GM19324 (cell line): ENCODE data around the gene GLIS1.

Source experiments
- ATAC-seq: cut with Tn5 transposase; IDR thresholded peaks from one replicate; pipeline ENCODE4 v1.9.1; 2021; ENCODE audit warnings: mild to moderate bottlenecking, moderate library complexity; ENCODE audit not compliant: unreplicated experiment, low FRiP score

GLIS1 gene

DNA sequence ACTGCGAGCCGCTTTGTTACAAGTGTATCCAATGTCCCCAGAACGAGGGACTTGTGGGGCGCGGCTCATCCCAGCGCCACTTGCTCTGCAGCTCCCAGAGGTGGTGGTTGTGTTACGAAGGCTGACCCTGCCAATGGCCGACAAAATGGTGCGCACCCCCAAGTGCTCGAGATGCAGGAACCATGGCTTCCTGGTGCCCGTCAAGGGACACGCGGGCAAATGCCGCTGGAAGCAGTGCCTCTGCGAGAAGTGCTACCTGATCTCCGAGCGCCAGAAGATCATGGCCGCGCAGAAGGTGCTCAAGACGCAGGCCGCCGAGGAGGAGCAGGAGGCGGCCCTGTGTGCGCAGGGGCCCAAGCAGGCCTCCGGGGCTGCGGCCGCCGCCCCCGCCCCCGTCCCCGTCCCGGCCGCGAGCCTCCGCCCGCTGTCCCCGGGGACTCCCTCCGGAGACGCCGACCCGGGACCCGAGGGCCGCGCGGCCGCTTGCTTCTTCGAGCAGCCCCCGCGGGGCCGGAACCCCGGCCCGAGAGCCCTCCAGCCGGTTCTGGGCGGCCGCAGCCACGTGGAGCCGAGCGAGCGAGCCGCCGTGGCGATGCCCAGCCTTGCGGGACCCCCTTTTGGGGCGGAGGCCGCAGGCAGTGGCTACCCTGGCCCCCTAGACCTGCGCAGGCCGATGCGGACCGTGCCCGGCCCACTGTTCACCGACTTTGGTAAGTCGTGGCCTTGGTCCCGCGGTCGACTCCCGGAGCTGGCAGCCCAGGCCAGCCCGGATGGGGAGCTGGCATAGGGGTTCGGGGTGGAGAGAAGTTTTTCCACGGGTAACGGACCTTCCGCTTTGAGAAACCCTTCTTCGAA lies 279.4 kb downstream of the GLIS1 start, which contains the start of gene DMRTB1:
Gene DMRTB1, plus strand, starts transcription at position 79 of the 855 bp plus-strand sequence. Its CDS starts 55 bp downstream, at position 134.
- ATAC-seq, result no peak

DNA sequence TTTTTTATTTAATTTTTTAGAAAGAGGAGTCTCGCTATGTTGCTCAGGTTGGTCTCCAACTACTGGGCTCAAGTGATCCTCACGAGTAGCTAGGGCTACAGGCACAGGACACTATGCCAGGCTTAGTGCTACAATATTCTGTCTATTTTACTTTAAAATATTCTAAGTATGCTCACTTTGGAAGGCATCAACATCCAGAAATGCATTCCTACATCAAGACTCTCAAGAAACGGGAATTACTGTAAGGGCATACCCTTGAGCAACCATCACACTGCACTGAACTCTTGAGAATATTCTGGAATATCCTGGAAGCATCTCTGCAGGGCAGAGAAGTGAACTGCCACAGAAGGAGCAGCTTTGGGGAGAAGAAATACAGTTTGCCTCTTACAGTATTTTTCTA lies 280.3 kb downstream of the GLIS1 start:
- ATAC-seq, result no peak
